Tibial artery (tissue), 4 donors: ENCODE measurements around the gene MAL.

Experiments
- DNase-seq, 2 donors: peaks; one replicate each; pipeline ENCODE4 v3.0.0-alpha.2; 2019
- H3K27ac ChIP-seq, 2 donors: fragments of 200-600 bp; sonication (generic) in 1 of 2; 1 replicate in 1 of 2; 2 replicates in 1 of 2; pipeline ENCODE4 v1.5.1; 2018 to 2019; ENCODE audit warnings: mild to moderate bottlenecking in 1 of 2
- H3K27me3 ChIP-seq, 2 donors: fragments of 200-600 bp; sonication (generic) in 1 of 2; one replicate each; pipeline versions ENCODE4 v1.5.1 to v1.6.0; 2016 to 2019
- H3K36me3 ChIP-seq, 3 donors: fragments of 200-600 bp; sonication (generic) in 2 of 3; one replicate each; pipeline ENCODE4 v1.5.1; 2016 to 2019; ENCODE audit warnings: mild to moderate bottlenecking in 2 of 3
- H3K4me1 ChIP-seq, 4 donors: fragments of 200-600 bp; sonication (generic) in 2 of 4; 1 replicate in 3 of 4; 2 replicates in 1 of 4; pipeline ENCODE4 v1.5.1; 2016 to 2019
- H3K4me3 ChIP-seq, 2 donors: fragments of 200-600 bp; sonication (generic) in 1 of 2; 1 replicate in 1 of 2; 2 replicates in 1 of 2; pipeline ENCODE4 v1.5.1; 2018 to 2019; ENCODE audit warnings: mild to moderate bottlenecking in 2 of 2
- H3K9me3 ChIP-seq, 3 donors: fragments of 200-600 bp; sonication (generic) in 1 of 3; one replicate each; pipeline ENCODE4 v1.5.1; 2016 to 2019
- CTCF ChIP-seq, 2 experiments: fragments of 200-600 bp in 1 of 2; fragments of 450-650 bp in 1 of 2; IDR thresholded peaks; one replicate each; pipeline ENCODE4 v1.5.1; 2017 to 2019; ENCODE audit warnings: antibody characterized with exemption in 2 of 2, mild to moderate bottlenecking in 1 of 2, moderate library complexity in 1 of 2
- intact Hi-C: fragments of 100-400 bp; cut with DNase I; formaldehyde crosslinking; loops from one replicate; pipeline ENCODE4 v1.15.0; 2023; ENCODE audit warnings: low total_unique reads

The MAL gene

GRCh38 chr2:95076705-95077529 is 51.4 kb downstream of the MAL start:
- peaks cover 0 to 10% (median 8%) of the 10 kb centered on the region in 4 donors for H3K4me1 ChIP-seq
- H3K9me3 ChIP-seq: no peaks in the 10 kb centered on the region
- peak; percentile 62 to 69 for TF ChIP-seq CTCF (IDR thresholded peaks at IDR 0.05)
- peak in 1 of 2 donors; percentile 58 for DNase-seq
- no peaks in the 10 kb centered on the region for H3K36me3 ChIP-seq
- intact Hi-C loops: no loop called here
- H3K4me3 ChIP-seq: peak overlapping the region; percentile 22 to 41
- peaks cover 0 to 47% of the 10 kb centered on the region in 2 donors for H3K27me3 ChIP-seq
- H3K27ac ChIP-seq: no peak overlapping the region

GRCh38 chr2:95077530-95077825 is 52.0 kb downstream of the MAL start:
- no peak overlapping the region for H3K27ac ChIP-seq
- H3K9me3 ChIP-seq: no peaks in the 10 kb centered on the region
- TF ChIP-seq CTCF (IDR thresholded peaks at IDR 0.05): no peak

GRCh38 chr2:95077861-95078603 is 52.5 kb downstream of the MAL start:
- intact Hi-C loops: no loop called here
- no peak for DNase-seq

More at GRCh38 chr2:95077530-95077825, 52.0 kb downstream of the MAL start:
- DNase-seq: no peak
- Histone ChIP-seq H3K4me3 (no peak overlapping the region), H3K4me1 (peaks cover 0 to 10% (median 8%) of the 10 kb centered on the region in 4 donors), H3K27me3 (peaks cover 0 to 45% of the 10 kb centered on the region in 2 donors), H3K36me3 (no peaks in the 10 kb centered on the region)
- intact Hi-C loops: no loop called here

GRCh38 chr2:95079199-95079683 is 53.7 kb downstream of the MAL start:
- no peak overlapping the region for H3K27ac ChIP-seq
- no peak for TF ChIP-seq CTCF (IDR thresholded peaks at IDR 0.05)
- no peak for DNase-seq

More at GRCh38 chr2:95077861-95078603, 52.5 kb downstream of the MAL start:
- Histone ChIP-seq H3K27ac (no peak overlapping the region), H3K27me3 (peaks cover 0 to 45% of the 10 kb centered on the region in 2 donors), H3K36me3 (no peaks in the 10 kb centered on the region), H3K4me1 (peaks cover 0 to 10% (median 8%) of the 10 kb centered on the region in 4 donors), H3K4me3 (no peak overlapping the region), H3K9me3 (no peaks in the 10 kb centered on the region)
- no peak for TF ChIP-seq CTCF (IDR thresholded peaks at IDR 0.05)

GRCh38 chr2:95082477-95082876 is 57.0 kb downstream of the MAL start:
- H3K27me3 ChIP-seq: peaks cover 0 to 3% of the 10 kb centered on the region in 2 donors
- H3K4me1 ChIP-seq: no peaks in the 10 kb centered on the region
- no peak for TF ChIP-seq CTCF (IDR thresholded peaks at IDR 0.05)
- DNase-seq: no peak
- intact Hi-C loops: no loop called here
- H3K4me3 ChIP-seq: no peak overlapping the region
- no peaks in the 10 kb centered on the region for H3K9me3 ChIP-seq
- peaks cover 20 to 28% (median 24%) of the 10 kb centered on the region in 3 donors for H3K36me3 ChIP-seq
- no peak overlapping the region for H3K27ac ChIP-seq

More at GRCh38 chr2:95079199-95079683, 53.7 kb downstream of the MAL start:
- no peaks in the 10 kb centered on the region for H3K36me3 ChIP-seq
- no peak overlapping the region for H3K4me3 ChIP-seq
- peaks cover 0 to 33% of the 10 kb centered on the region in 2 donors for H3K27me3 ChIP-seq
- intact Hi-C loops: no loop called here
- H3K9me3 ChIP-seq: no peaks in the 10 kb centered on the region
- H3K4me1 ChIP-seq: peaks cover 0 to 10% (median 8%) of the 10 kb centered on the region in 4 donors
